Esophagus squamous epithelium (tissue), 4 donors: ENCODE results near the gene LMTK2.

Experiments
- POLR2A ChIP-seq, 4 donors: fragments of 450-650 bp; IDR thresholded peaks; one replicate each; pipeline ENCODE4 v1.6.1; 2017; ENCODE audit warnings: antibody characterized with exemption in 4 of 4, mild to moderate bottlenecking in 4 of 4, moderate library complexity in 3 of 4
- TF ChIP-seq, protein P1 (sequence below), 6 experiments: fragments of 450-650 bp in 4 of 6; fragments of 200-600 bp in 2 of 6; sonication (generic) in 2 of 6; IDR thresholded peaks; one replicate each; pipeline ENCODE4 v1.5.1; 2016 to 2019; ENCODE audit warnings: antibody characterized with exemption in 6 of 6, mild to moderate bottlenecking in 4 of 6, moderate library complexity in 4 of 6

DNA sequence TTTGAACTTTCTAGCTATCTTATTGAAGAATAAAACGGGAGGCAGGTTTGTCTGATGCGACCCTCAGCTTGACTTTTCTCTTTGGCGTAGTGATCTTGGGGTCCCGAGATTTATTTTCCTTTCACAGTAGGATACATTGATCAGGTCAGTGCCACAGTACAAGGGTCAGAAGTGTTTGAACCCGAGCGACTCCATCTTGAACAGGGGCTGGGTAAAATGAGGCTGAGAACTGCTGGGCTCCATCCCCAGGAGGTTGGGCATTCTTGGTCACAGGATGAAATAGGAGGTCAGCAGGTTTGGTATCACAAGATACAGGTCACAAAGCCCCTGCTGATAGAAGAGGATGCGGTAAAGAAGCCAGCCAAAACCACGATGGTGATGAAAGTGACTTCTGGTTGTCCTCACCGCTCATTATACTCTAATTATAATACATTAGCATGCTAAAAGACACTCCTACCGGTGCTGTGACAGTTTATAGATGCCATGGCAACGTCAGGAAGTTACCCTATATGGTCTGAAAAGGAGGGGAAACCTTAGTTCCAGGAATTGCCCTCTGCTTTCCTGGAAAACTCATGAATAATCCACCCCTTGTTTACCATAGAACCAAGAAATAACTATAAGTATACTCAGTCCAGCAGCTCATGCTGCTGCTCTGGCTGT is 148.4 kb downstream of the LMTK2 start:
- TF ChIP-seq, protein P1, sequence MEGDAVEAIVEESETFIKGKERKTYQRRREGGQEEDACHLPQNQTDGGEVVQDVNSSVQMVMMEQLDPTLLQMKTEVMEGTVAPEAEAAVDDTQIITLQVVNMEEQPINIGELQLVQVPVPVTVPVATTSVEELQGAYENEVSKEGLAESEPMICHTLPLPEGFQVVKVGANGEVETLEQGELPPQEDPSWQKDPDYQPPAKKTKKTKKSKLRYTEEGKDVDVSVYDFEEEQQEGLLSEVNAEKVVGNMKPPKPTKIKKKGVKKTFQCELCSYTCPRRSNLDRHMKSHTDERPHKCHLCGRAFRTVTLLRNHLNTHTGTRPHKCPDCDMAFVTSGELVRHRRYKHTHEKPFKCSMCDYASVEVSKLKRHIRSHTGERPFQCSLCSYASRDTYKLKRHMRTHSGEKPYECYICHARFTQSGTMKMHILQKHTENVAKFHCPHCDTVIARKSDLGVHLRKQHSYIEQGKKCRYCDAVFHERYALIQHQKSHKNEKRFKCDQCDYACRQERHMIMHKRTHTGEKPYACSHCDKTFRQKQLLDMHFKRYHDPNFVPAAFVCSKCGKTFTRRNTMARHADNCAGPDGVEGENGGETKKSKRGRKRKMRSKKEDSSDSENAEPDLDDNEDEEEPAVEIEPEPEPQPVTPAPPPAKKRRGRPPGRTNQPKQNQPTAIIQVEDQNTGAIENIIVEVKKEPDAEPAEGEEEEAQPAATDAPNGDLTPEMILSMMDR (IDR thresholded peaks at IDR 0.05): no peak
- TF ChIP-seq POLR2A (IDR thresholded peaks at IDR 0.05): no peak
